ENCODE measurements around the gene PLA2G5. TPM values are rescaled to one million over a fixed set of nuclear protein-coding genes. Genes with fewer than 3 reads are reported as not detected.
A peak's percentile ranks its signal among the peaks of the same experiment; 100 is the strongest.

Gene PLA2G5
- polyA plus RNA-seq, 4 donors: 1.4 to 2.9 TPM; not detected in 2

DNA sequence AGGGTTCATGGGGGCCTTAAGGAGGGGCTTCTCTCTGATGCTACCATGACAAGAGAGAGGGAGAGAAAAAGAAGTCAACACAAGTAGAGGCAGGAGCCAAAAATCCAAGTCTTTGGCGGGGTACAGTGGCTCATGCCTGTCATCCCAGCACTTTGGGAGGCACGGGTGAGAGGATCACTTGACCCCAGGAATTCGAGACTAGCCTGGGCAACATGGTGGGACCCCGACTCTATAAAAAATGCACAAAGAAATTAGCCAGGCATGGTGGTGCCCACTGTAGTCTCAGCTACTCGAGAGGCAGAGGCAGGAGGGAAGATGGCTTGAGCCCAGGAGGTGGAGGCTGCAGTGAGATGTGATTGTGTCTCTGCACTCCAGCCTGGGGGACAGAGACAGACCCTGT lies 8.7 kb downstream of the PLA2G5 start:
- no peak overlapping the region for H3K4me3 ChIP-seq (ENCODE audit: low read depth in 1 of 3, low read length in 3 of 3)
- WGBS, 3 donors: 70 to 83% (median 82%) methylated on average over 5 of the region's 5 CpGs
- FAIRE-seq (no peak), DNase-seq (no peak)
- H3K36me3 ChIP-seq (ENCODE audit: control insufficient read depth in 3 of 3, insufficient read depth in 2 of 3, low read depth in 1 of 3, low read length in 3 of 3): no peaks in the 10 kb centered on the region
- H3K27ac ChIP-seq (ENCODE audit: low read depth in 1 of 3, low read length in 2 of 3): no peak overlapping the region
- H3K4me1 ChIP-seq (ENCODE audit: control insufficient read depth in 3 of 3, insufficient read depth in 2 of 3, low read depth in 1 of 3, low read length in 2 of 3): no peaks in the 10 kb centered on the region
- no peaks in the 10 kb centered on the region for H3K27me3 ChIP-seq (ENCODE audit: control insufficient read depth in 3 of 3, insufficient read depth in 3 of 3, low read length in 3 of 3)
- H3K9me3 ChIP-seq (ENCODE audit: control insufficient read depth in 2 of 2, insufficient read depth in 1 of 2, low read depth in 1 of 2, low read length in 1 of 2): peaks cover 0 to 8% of the 10 kb centered on the region in 2 donors

DNA sequence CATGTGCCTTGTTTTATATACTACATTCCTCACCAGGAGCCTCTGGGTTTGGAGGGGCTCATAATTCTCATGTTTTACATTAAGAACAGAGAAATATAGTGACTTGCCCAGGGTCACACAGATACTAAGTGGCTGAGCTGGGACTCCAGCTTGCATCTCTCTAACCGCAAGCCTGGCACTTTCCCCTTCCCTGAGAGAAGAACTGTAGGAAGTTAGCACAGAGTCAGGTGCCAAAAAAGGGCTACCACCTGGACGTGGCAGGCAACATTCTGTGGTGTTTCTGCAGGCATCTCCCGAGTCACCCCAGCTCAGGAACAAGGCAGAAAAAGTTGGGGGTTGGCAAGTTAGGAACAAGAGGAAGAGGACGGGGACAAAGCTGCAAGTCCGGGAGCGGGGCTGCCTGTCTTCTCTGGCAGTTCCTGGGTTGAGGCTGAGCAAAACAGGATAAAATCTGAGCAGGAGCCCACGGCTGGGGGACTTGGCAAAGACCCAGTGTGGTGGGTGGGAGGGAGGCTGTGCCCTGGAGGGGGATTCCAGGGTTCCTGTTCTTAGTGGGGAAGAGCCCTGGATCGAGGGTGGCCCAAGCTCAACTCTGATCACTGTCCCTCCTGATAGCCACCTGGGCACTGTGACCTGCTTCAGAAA lies 9.8 kb downstream of the PLA2G5 start:
- Histone ChIP-seq H3K36me3 (ENCODE audit: control insufficient read depth in 3 of 3, insufficient read depth in 2 of 3, low read depth in 1 of 3, low read length in 3 of 3) (no peaks in the 10 kb centered on the region), H3K27me3 (ENCODE audit: control insufficient read depth in 3 of 3, insufficient read depth in 3 of 3, low read length in 3 of 3) (no peaks in the 10 kb centered on the region), H3K4me3 (ENCODE audit: low read depth in 1 of 3, low read length in 3 of 3) (no peak overlapping the region), H3K4me1 (ENCODE audit: control insufficient read depth in 3 of 3, insufficient read depth in 2 of 3, low read depth in 1 of 3, low read length in 2 of 3) (no peaks in the 10 kb centered on the region), H3K27ac (ENCODE audit: low read depth in 1 of 3, low read length in 2 of 3) (no peak overlapping the region), H3K9me3 (ENCODE audit: control insufficient read depth in 2 of 2, insufficient read depth in 1 of 2, low read depth in 1 of 2, low read length in 1 of 2) (peaks cover 0 to 10% of the 10 kb centered on the region in 2 donors)
- 45 to 65% (median 46%) methylated on average over 8 of the region's 8 CpGs for WGBS, 3 donors
- DNase-seq (no peak), FAIRE-seq (no peak)

DNA sequence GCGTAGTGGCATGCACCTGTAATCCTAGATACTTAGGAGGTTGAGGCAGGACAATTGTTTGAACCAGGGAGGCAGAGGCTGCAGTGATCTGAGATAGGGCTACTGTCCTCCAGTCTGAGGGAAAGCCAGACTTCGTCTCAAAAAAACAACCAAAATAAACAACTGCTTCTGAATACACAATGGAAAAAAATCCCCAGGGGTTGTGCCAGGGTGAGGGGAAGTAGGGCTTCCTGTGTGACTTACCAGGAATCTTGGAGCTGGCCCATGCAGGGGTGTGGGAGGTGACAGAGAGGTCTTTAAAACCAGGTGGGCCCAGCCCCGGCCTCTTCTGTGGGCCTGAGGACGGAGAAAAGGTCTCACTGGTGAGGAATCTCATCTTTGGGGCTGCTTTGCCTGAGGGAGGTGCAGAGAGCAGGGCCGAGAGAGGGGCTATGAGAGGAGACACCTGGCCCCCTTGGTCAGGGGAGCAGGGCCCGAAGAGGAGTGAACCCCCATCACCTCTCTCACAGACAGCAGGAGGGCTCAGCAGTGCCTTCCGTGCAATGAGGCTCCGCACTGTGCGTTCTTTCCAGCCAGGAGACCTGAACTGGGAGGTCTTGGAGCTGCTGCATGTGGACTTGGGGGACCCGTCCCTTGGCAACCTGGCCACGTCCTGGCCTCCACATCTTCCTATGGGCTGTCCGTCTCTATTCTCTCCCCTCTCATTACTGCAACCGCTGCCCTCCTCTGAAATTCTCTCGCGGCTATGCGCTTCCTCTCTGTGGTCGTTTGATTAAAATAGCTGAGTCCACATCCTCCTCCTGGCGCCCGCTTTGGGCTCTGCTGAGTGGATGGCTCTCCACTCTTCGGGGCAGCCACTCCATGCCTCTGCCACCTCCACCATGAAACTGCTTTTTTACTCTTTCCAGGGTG lies 10.7 kb downstream of the PLA2G5 start:
- no peak for DNase-seq
- no peak for FAIRE-seq
- peaks cover 0 to 10% of the 10 kb centered on the region in 2 donors for H3K9me3 ChIP-seq (ENCODE audit: control insufficient read depth in 2 of 2, insufficient read depth in 1 of 2, low read depth in 1 of 2, low read length in 1 of 2)
- H3K27ac ChIP-seq (ENCODE audit: low read depth in 1 of 3, low read length in 2 of 3): no peak overlapping the region
- H3K4me3 ChIP-seq (ENCODE audit: low read depth in 1 of 3, low read length in 3 of 3): no peak overlapping the region
- H3K36me3 ChIP-seq (ENCODE audit: control insufficient read depth in 3 of 3, insufficient read depth in 2 of 3, low read depth in 1 of 3, low read length in 3 of 3): no peaks in the 10 kb centered on the region
- 62 to 73% (median 64%) methylated on average over 19 to 20 of the region's 20 CpGs for whole genome bisulfite sequencing, 3 donors
- no peaks in the 10 kb centered on the region for H3K4me1 ChIP-seq (ENCODE audit: control insufficient read depth in 3 of 3, insufficient read depth in 2 of 3, low read depth in 1 of 3, low read length in 2 of 3)
- H3K27me3 ChIP-seq (ENCODE audit: control insufficient read depth in 3 of 3, insufficient read depth in 3 of 3, low read length in 3 of 3): no peaks in the 10 kb centered on the region

DNA sequence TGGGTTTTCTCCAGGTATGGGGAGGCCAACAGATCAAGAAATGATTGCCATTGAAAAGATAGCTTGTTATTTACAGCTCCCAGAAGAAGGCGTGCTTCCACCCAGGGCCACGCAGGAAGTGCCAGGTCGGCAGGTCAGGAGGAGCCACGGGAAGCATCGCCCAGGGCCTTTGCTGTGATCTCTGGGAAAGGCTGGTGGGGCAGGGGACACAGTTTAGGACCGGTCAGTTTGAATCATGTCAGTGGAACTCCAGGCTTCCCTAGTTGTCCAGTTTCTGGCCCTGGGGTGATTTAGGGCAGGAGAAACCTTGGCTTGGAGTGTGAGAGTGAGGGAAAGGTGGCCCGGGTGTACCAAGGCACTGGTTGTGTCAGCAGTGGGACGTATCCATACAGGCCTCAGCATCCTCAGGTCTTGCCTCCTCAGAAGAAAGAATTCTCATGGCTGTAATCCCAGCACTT lies 11.4 kb downstream of the PLA2G5 start:
- no peaks in the 10 kb centered on the region for H3K4me1 ChIP-seq (ENCODE audit: control insufficient read depth in 3 of 3, insufficient read depth in 2 of 3, low read depth in 1 of 3, low read length in 2 of 3)
- no peak for FAIRE-seq
- DNase-seq: no peak

GRCh38 chr1:20082772-20083171 lies 12.8 kb downstream of the PLA2G5 start:
- Histone ChIP-seq H3K4me1 (ENCODE audit: control insufficient read depth in 3 of 3, insufficient read depth in 2 of 3, low read depth in 1 of 3, low read length in 2 of 3) (no peaks in the 10 kb centered on the region), H3K4me3 (ENCODE audit: low read depth in 1 of 3, low read length in 3 of 3) (no peak overlapping the region), H3K27ac (ENCODE audit: low read depth in 1 of 3, low read length in 2 of 3) (no peak overlapping the region), H3K9me3 (ENCODE audit: control insufficient read depth in 2 of 2, insufficient read depth in 1 of 2, low read depth in 1 of 2, low read length in 1 of 2) (peaks cover 0 to 10% of the 10 kb centered on the region in 2 donors), H3K36me3 (ENCODE audit: control insufficient read depth in 3 of 3, insufficient read depth in 2 of 3, low read depth in 1 of 3, low read length in 3 of 3) (no peaks in the 10 kb centered on the region), H3K27me3 (ENCODE audit: control insufficient read depth in 3 of 3, insufficient read depth in 3 of 3, low read length in 3 of 3) (no peaks in the 10 kb centered on the region)
- DNase-seq (no peak), FAIRE-seq (no peak)
- 61 to 80% (median 63%) methylated on average over 2 of the region's 2 CpGs for WGBS, 3 donors

More for the DNA sequence above, 11.4 kb downstream of the PLA2G5 start:
- WGBS, 3 donors: 60 to 77% (median 65%) methylated on average over 8 of the region's 8 CpGs
- H3K36me3 ChIP-seq (ENCODE audit: control insufficient read depth in 3 of 3, insufficient read depth in 2 of 3, low read depth in 1 of 3, low read length in 3 of 3): no peaks in the 10 kb centered on the region
- H3K27me3 ChIP-seq (ENCODE audit: control insufficient read depth in 3 of 3, insufficient read depth in 3 of 3, low read length in 3 of 3): no peaks in the 10 kb centered on the region
- H3K27ac ChIP-seq (ENCODE audit: low read depth in 1 of 3, low read length in 2 of 3): no peak overlapping the region
- peaks cover 0 to 10% of the 10 kb centered on the region in 2 donors for H3K9me3 ChIP-seq (ENCODE audit: control insufficient read depth in 2 of 2, insufficient read depth in 1 of 2, low read depth in 1 of 2, low read length in 1 of 2)
- H3K4me3 ChIP-seq (ENCODE audit: low read depth in 1 of 3, low read length in 3 of 3): no peak overlapping the region

DNA sequence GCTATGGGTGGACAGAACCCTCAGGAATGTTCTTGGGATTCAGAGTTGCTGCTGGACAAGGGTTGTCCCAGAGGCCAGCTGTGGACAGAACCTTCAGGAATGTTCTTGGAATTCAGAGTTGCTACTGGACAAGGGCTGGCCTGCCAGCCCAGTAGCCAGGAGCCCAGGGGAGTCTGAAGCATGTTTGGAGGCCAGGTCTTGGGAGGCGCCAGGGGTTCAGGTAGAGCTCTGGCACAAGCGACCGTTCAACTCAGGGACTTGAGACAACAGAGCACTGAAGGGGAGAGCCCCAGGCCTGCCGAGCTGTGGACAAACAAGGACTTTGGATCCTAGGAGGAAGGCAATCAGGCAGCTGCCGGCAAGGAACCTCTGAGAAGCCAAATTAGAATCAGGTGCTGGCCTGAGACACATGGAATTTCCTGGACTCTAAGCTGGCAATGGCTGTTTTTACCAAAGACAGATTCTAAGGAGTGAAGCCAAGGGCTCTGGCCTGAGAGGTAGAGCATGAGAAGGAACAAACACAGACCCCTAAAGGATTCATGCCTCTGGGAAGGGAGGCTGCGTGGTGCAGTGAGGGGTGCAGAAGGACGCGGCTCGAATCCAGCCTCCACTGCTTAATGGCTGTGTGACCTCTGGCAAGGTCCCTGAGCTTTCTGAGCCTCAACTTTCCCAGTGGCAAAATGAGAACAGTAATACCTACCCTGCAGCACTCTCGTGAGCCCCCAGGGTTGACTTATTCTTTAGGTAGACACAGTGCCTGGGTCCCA lies 13.4 kb downstream of the PLA2G5 start:
- Histone ChIP-seq H3K27ac (ENCODE audit: low read depth in 1 of 3, low read length in 2 of 3) (no peak overlapping the region), H3K36me3 (ENCODE audit: control insufficient read depth in 3 of 3, insufficient read depth in 2 of 3, low read depth in 1 of 3, low read length in 3 of 3) (no peaks in the 10 kb centered on the region), H3K9me3 (ENCODE audit: control insufficient read depth in 2 of 2, insufficient read depth in 1 of 2, low read depth in 1 of 2, low read length in 1 of 2) (peaks cover 0 to 10% of the 10 kb centered on the region in 2 donors), H3K4me1 (ENCODE audit: control insufficient read depth in 3 of 3, insufficient read depth in 2 of 3, low read depth in 1 of 3, low read length in 2 of 3) (no peaks in the 10 kb centered on the region), H3K4me3 (ENCODE audit: low read depth in 1 of 3, low read length in 3 of 3) (no peak overlapping the region), H3K27me3 (ENCODE audit: control insufficient read depth in 3 of 3, insufficient read depth in 3 of 3, low read length in 3 of 3) (no peaks in the 10 kb centered on the region)
- peak in 1 of 2 donors; percentile 28 for DNase-seq
- no peak for FAIRE-seq
- 59 to 83% (median 75%) methylated on average over 10 of the region's 10 CpGs for WGBS, 3 donors

DNA sequence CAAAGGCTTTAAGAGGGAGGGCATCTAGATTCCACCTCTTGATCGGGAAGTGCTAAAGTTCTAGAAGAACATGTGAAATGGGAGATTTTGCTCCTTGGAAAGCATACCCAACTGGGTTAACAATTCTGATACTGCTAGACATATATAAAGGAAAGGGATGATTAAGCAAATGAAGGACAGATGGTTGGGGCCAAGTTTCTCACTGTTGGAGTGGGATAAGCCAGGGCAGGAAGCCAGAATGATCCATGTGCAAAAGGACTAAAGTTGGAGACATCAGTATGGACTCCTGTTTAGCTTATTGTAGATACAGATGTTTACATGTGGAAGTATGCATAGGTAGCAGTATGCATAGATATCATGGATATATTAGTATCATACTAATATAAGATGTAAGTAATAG lies 16.8 kb downstream of the PLA2G5 start:
- FAIRE-seq (no peak), DNase-seq (no peak)
- no peak overlapping the region for H3K27ac ChIP-seq (ENCODE audit: low read depth in 1 of 3, low read length in 2 of 3)
- no peaks in the 10 kb centered on the region for H3K36me3 ChIP-seq (ENCODE audit: control insufficient read depth in 3 of 3, insufficient read depth in 2 of 3, low read depth in 1 of 3, low read length in 3 of 3)
- H3K4me1 ChIP-seq (ENCODE audit: control insufficient read depth in 3 of 3, insufficient read depth in 2 of 3, low read depth in 1 of 3, low read length in 2 of 3): no peaks in the 10 kb centered on the region
- H3K4me3 ChIP-seq (ENCODE audit: low read depth in 1 of 3, low read length in 3 of 3): no peak overlapping the region
- 81 to 94% (median 93%) methylated on average over 1 of the region's 1 CpG for WGBS, 3 donors
- H3K9me3 ChIP-seq (ENCODE audit: control insufficient read depth in 2 of 2, insufficient read depth in 1 of 2, low read depth in 1 of 2, low read length in 1 of 2): peaks cover 0 to 10% of the 10 kb centered on the region in 2 donors
- H3K27me3 ChIP-seq (ENCODE audit: control insufficient read depth in 3 of 3, insufficient read depth in 3 of 3, low read length in 3 of 3): no peaks in the 10 kb centered on the region

DNA sequence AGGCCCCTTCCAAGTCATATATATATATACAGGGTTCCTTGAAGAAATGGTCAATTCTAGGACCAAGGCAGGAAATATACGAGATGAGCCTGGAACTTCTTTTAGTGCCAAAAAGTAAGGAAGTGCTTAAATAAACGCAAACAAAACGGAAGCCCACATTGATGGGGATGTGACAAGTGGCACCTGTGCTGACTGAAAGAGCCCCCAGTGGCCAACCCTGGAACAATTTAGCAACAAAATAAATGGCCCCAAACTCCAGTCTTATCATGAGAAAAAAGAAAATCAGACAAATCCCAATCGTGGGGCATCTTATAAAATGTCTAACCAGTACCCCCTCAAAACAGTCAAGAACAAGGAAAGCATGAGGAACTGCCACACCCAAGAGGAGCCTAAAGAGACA lies 17.7 kb downstream of the PLA2G5 start:
- DNase-seq (no peak), FAIRE-seq (no peak)
- WGBS, 3 donors: 50 to 68% (median 61%) methylated on average over 4 of the region's 4 CpGs
- Histone ChIP-seq H3K9me3 (ENCODE audit: control insufficient read depth in 2 of 2, insufficient read depth in 1 of 2, low read depth in 1 of 2, low read length in 1 of 2) (peaks cover 0 to 10% of the 10 kb centered on the region in 2 donors), H3K27me3 (ENCODE audit: control insufficient read depth in 3 of 3, insufficient read depth in 3 of 3, low read length in 3 of 3) (peaks cover 0 to 3% (median 0%) of the 10 kb centered on the region in 3 donors), H3K27ac (ENCODE audit: low read depth in 1 of 3, low read length in 2 of 3) (no peak overlapping the region), H3K4me3 (ENCODE audit: low read depth in 1 of 3, low read length in 3 of 3) (no peak overlapping the region), H3K4me1 (ENCODE audit: control insufficient read depth in 3 of 3, insufficient read depth in 2 of 3, low read depth in 1 of 3, low read length in 2 of 3) (no peaks in the 10 kb centered on the region), H3K36me3 (ENCODE audit: control insufficient read depth in 3 of 3, insufficient read depth in 2 of 3, low read depth in 1 of 3, low read length in 3 of 3) (no peaks in the 10 kb centered on the region)

All from small intestine (tissue), 7 donors.